WTC11 (cell line): ENCODE data around the gene LIPN. TPM values are rescaled to one million over a fixed set of nuclear protein-coding genes. Genes with fewer than 3 reads are reported as not detected.

Experiments used
- total RNA-seq: library from RNA; stranded (reverse); gene quantifications from 3 replicates; pipeline ENCODE4 v1.2.3, GENCODE V29; 2021

The LIPN gene
- total RNA-seq, 1 experiment from 2014 or later = not detected

Other genes starting within 250 kb of the LIPN start
- gene RNLS, start 176.7 kb upstream of the LIPN start, total RNA-seq = 8.7 to 9.2 TPM (median 8.7 TPM) in 3 replicates
- 0.09 TPM in 1 of 3 replicates, not detected in the others for gene LIPJ, start 173.3 kb upstream of the LIPN start, total RNA-seq
- not detected in 3 replicates for gene LIPF, start 95.6 kb upstream of the LIPN start, total RNA-seq
- gene LIPK, start 53.8 kb upstream of the LIPN start, total RNA-seq = not detected in 3 replicates
- gene LIPM, start 42.7 kb downstream of the LIPN start, total RNA-seq = not detected in 3 replicates
- gene ANKRD22, start 91.8 kb downstream of the LIPN start, total RNA-seq = not detected in 3 replicates
- 3.9 to 4.6 TPM (median 4.2 TPM) in 3 replicates for gene STAMBPL1, start 120.2 kb downstream of the LIPN start, total RNA-seq
- gene ACTA2, start 192.8 kb downstream of the LIPN start, total RNA-seq = 4.4 to 7.3 TPM (median 5.3 TPM) in 3 replicates
- 2.1 to 4.1 TPM (median 3.3 TPM) in 3 replicates for gene FAS, start 230.8 kb downstream of the LIPN start, total RNA-seq